ENCODE results near the gene MAD2L2.

The MAD2L2 gene

DNA sequence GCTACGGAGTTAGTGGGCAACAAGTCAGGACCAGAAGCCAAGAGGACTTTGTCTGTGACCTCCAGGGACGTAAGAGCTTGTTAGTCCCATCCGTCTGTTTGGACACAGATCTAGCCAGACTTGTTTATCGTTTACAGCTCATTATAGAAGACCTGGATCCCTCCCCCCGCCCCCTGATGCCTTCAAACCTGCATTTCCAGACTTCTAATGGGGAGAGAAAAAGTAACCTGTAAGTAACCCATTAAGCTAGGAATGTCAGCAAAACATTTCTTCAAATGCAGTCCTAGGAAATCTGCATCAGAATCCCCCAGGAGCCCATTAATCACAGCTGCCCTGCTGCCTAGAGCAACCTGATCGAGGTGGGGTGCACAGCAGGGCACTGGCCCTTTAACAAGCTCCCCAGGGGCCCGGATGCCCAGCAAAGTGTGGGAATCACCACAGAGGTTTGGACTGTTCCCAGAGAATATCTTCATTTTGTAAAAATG, 1.4 kb upstream of the MAD2L2 start:
- no peak for DNase-seq (ENCODE audit: low read depth)

DNA sequence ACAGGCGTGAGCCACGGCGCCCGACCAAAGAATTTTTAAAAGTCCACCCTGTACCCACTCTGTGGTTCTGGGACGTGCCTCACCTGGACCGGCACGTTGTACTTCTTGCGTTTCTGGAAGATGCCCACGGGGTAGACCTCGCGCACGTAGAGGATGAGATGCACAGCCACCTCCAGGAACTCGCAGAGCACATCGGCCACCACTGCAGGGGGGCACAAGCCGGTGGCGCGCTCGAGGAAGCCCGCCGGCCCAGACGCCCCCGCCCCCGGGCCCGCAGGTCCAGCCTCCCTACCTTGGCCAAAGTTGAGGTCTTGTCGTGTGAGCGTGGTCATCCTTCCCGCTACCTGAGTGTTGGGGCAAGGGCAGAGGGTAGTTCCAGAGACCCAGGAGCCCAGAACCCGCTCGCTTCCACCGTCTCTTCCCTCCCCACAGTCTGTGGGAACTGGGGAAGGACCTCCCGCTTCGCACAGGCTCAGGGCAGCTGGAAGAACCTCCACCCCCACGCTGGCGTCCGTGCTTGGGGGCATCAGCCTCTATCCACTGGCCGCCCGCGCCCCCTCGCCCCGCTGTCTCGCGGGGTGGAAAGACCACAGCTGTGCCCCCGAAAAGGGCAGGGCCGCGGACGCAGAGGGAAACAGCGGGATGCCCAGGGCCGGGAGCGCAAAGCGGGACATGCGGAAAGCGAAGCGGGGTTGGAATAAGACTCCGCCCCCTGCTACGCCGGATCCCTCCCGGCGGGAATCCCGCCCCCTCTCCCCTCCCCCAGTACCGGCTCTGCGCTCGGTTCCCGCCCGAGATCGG, 478 bp downstream of the MAD2L2 start:
- DNase-seq (ENCODE audit: low read depth) = no peak

DNA sequence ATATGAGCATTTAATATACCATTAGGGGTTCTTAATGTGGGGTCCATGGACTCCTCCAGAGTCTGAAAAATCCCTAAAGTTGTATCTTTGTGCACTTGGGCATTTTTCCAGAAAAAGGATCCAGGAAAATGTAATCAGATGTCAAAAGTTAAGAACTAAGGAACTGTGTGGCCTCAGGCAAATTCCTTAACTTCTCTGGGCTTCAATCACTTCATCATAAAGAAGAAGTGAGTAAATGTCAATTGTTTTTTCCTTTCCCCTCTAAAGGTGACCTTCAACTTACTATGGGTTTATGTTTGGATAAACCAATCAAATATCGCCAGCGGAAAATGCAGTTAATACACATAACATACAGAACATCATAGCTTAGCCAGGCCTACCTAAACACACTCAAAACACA, 2.5 kb downstream of the MAD2L2 start:
- no peak for DNase-seq (ENCODE audit: low read depth)

DNA sequence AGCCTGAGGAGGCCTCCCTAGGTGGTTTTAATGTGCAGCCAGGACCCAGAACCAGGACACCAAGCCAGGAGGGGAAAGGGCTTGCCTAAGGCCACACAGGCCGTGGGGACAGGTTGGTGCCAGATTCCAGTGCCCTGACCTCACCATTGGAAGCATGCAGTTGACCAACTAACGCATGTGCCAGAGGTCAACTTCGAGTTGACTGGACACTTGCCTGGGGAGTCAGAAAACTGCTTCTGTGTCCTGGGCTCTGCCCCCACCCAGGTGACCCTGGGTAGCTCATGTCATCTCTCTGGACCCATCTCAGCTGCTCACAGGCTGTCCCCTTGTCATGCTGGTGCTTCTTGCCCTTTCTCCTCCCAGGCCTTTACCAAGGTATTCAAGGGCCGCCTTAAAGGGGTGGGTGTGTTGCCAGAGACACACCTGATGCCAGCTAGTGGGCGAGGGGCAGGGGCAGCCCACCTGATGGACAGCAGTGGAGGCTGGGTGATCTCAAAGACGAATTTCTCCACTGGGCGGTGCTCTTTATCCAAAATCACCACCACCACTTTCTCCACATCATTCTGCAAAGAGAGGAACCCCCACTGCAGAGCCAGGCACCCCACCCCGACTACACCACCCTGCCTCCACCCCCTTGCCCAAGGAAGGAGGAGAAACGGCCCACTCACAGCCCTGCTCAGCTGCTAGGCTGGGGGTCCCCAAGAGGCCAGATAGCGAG, 4.4 kb downstream of the MAD2L2 start:
- no peak for DNase-seq (ENCODE audit: low read depth)

DNA sequence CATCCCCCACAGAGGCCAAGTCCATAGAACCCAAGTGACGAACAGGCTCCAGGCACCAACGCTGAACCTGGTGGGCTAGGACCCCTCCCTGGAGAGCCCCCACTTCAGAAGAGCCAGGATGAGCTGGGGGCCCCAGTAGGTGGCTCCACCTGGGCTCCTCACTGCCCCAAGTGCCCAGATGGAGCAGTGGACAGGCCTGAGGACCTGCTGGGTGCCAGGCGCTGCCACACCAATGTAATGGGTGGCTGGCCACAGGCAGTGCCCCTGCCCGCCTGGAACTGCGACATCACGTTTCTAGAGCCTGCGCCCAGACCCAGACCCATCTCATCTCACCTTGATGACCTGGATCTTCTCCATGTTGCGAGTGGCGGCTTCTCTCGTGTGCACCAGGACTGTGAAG, 5.6 kb downstream of the MAD2L2 start:
- DNase-seq (ENCODE audit: low read depth) = no peak

DNA sequence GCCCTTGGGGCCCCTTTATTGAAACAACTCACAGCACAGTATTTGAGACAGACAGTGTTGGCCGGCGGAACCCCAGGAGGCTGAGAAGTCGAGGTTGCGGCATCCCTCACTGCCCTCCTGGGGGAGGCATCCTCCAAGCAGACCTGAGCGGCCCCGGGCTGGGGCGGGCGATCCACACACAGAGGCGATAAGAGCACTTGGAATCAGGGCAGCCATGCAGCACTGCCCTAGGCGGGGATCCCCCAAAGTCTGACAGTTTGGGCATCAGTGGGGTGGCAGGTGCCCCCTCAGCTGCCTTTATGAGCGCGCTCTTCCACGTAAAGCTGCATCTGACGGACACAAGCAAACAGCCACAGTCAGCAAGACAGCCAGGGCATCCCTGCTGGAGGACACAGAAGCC, 6.5 kb downstream of the MAD2L2 start:
- DNase-seq (ENCODE audit: low read depth) = no peak

DNA sequence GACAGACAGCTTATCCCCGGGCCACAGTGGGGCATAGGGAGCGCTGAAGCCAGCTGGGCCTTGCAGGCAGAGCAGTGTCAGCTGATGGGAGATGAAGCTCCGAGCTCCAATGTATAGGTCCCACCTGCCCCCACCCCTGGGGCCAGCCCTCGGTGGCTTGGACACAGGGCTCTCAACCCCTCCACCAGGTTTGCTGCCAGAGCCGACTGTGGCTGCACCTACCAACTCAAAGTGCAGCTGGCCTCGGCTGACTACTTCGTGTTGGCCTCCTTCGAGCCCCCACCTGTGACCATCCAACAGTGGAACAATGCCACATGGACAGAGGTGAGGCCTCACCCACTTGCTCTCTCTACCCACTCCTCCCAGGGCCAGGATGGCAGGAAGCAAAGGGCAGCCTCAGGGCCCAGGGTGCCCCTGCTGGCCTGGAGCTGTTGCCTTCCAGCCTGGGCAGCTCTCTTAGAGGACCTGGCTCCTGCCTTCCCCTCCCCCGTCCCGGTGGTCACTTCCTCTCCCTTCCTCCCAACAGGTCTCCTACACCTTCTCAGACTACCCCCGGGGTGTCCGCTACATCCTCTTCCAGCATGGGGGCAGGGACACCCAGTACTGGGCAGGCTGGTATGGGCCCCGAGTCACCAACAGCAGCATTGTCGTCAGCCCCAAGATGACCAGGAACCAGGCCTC, 7.7 kb downstream of the MAD2L2 start:
- no peak for DNase-seq (ENCODE audit: low read depth)

DNA sequence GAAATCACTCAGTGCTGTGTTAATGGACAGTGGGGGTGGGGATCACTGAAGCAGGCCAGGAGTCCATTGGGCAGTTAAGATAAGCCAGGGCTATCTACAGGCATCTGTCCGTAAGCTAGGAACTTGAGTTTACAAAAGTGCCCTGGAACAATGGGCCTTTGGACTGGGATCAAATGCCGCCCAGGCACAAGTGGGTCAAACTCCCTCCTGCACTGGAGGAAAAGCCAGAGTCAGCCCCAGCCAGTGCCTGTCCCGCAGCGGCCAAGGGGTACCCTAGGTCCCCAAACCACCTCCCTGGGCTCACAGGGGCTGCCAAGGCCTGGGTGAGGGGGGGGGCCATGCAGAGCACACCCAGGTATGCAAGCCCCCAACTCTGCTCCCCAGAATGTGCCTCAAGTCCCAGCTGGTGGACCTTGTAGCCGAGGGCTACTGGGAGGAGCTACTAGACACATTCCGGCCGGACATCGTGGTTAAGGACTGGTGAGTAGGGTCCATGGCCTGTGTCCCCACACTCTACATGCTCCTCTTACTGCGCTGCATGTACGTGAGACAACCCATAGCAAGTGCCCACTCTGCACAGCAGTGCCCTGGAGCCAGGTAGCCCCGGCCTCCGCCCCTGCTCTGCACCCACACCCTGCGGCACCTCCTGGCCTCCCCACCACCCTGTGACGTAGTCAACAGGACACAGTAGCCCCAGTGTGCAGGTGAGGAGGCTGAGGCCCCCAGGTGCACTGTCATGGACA, 9.2 kb downstream of the MAD2L2 start:
- DNase-seq (ENCODE audit: low read depth) = no peak

DNA sequence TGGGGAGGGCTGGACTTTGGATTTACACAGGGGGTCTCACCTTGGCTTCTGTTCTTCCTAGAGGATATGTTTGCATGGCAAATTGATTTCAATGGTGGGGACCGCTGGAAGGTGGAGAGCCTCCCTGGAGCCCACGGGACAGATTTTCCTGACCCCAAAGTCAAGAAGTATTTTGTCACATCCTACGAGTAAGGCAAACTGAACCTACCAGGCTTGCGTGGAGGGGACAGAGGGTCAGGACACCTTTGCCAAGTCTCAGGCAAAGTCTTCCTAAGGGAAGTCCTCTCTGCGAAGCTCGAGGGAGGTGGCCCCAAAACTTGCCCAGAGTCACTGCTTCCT, 9.8 kb downstream of the MAD2L2 start:
- no peak for DNase-seq (ENCODE audit: low read depth)

DNA sequence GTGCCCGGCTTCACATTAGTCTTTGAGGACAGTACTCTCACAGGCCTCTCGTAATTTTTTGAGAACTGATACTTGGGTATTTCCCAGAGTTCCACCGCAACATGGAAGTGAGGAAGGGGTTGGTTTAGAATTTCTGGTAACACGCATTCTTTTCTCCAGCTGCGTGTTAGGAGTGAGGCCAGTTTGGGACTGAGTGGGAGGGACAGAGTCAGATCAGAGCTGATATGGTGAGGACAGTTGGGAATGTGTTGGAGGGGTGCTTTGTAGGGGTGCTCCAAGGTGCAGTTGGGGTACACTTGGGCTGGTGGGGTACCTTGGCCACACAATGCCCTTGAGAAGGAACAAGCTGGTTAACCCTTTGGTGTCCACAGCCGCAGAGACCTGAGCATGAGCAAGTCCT, 10.2 kb downstream of the MAD2L2 start:
- no peak for DNase-seq (ENCODE audit: low read depth)

DNA sequence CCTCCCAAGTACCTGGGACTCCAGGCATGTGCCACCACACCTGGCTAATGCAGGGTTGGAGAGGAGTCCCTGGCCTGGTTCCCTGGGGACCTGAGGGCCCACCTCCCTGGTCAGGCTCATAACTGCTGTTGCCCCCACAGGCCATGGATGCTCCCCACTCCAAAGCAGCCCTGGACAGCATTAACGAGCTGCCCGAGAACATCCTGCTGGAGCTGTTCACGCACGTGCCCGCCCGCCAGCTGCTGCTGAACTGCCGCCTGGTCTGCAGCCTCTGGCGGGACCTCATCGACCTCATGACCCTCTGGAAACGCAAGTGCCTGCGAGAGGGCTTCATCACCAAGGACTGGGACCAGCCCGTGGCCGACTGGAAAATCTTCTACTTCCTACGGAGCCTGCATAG, 12.4 kb downstream of the MAD2L2 start:
- DNase-seq (ENCODE audit: low read depth) = no peak

DNA sequence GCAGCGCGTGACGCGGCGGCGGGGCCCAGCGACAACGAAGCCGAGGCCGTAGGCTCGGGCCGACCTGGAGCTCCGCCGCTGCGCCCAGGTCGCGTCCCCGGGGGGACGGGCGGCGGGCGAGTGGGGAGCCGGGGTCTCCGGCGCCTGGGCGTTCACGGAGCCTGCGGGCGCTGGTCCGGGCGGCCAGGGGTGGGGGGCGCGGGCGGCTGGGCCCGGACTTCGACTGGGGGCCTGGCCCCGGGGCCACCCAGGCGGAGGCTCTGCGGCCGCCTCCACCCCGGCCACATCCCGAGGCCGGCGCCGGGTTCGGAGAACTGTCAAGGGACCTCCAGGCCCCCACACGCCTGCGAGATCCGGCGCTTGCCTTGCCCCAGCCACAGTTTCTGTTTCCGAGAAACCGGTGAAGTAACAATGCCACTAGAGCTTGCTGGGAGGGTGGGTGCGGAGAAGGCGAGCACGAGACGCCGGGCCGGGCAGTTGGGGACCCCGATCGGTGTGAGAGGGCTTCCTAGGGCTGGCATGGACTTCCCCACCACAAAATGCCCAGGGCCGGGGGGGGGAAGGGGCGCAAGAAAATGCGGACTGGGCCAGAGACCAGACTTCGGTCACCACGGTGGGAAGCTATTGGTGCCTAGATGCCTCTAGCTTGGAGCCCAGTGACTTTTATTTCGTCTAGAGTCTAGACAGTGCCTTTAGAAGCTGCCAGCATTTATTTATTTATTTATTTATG, 16.4 kb downstream of the MAD2L2 start:
- peak; percentile 38 for DNase-seq (ENCODE audit: low read depth)

DNA sequence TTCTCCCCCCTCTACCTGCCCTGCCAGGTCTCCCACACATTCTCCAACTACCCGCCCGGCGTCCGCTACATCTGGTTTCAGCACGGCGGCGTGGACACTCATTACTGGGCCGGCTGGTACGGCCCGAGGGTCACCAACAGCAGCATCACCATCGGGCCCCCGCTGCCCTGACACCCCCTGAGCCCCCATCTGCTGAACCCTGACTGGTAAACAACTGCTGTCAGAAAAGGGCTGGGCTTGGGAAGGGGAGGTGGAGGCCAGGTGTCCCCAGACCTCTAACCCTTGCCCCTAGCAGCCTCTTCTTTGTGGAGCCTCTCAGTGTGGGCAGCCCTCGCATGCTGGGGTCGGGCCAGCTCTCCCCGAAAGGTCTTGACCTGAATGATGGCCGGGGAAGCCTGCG, 19.8 kb downstream of the MAD2L2 start:
- DNase-seq (ENCODE audit: low read depth) = no peak

DNA sequence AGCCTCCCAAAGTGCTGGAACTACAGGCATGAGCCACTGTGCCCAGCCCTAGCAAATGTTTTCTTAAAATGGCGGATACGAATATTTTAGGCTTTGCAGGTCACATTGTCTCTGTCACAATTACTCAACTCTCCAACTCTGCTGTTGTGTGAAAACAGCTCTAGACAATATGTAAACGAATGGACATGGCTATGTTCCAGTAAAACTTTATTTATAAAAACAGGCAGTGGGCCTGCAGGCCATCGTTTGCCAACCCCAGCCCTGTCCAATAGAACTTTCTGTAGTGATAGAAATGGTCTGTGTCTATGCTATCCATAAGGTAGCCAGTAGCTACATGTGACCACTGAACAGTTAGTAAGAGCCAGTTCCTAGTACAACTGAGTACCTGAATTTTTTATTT, 21.2 kb downstream of the MAD2L2 start:
- DNase-seq (ENCODE audit: low read depth) = no peak

DNA sequence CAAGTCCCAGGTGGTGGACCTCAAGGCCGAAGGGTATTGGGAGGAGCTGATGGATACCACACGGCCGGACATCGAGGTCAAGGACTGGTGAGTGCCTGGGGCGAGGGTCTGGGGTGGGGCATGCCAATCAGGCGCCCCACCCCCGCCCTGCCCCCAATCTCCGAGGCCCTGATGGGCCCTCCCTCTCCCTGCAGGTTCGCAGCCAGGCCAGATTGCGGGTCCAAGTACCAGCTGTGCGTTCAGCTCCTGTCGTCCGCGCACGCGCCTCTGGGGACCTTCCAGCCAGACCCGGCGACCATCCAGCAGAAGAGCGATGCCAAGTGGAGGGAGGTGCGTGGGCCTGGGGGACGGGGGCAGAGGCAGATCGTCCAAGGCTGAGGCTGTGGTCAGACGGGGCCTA, 22.4 kb downstream of the MAD2L2 start:
- no peak for DNase-seq (ENCODE audit: low read depth)

DNA sequence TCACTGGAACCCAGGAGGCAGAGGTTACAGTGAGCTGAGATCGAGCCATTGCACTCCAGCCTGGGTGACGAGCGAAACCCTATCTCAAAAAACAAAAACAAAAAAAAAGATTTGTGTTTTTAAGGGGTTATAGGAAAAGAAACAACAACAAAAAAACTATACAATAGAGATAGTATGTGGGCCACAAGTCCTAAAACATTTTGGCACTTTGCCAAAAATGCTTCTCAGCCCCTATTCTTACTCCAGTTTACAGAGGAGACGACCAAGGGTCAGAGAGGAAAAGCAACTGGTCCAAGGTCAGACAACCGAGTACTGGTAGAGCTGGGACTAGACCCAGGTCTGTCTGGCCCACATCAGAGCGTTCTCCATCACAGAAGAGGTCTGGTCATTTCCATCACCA, 23.3 kb downstream of the MAD2L2 start:
- no peak for DNase-seq (ENCODE audit: low read depth)

DNA sequence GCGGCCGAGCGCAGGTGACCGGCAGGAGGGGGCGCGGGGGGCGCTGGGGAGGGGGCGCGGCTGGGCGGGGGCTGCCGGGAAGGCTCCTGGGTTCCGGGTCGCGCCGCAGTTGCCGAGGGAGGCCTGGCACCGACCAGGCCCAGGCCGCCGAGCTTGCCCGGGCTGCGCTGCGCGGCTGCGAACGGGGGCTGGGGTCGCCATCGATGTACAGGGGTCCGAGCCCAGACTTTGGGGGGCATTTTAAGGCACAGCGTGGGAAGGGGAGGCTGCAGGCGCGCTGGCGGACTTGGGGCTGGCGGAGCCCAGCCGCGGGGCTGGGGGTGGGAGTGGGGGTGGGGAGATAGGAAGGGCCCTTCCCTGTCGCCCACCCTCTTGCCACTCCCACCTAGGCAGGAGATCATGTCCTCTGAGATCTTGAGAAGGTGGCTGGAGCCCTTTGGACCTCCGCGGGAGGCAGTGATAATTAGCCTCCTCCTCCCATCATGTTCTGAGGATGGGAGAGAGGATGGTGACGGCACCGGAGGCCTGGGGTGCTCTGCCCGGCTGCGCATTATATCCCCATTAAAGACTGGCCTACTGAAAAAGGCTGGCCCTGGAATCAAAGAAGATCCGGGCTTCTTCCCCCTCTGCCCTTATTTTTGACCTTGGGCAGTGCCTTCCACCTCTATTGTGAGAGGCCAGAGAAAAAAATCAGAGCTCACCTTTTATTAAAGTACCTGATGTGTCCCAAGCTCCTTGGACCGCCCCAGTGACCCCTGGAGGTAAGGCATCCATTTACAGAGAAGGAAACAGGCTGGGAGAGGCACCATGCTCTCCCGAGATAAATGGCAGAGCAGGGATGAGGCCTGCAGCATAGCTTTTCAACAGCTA, 25.8 kb downstream of the MAD2L2 start:
- DNase-seq (ENCODE audit: low read depth) = no peak

DNA sequence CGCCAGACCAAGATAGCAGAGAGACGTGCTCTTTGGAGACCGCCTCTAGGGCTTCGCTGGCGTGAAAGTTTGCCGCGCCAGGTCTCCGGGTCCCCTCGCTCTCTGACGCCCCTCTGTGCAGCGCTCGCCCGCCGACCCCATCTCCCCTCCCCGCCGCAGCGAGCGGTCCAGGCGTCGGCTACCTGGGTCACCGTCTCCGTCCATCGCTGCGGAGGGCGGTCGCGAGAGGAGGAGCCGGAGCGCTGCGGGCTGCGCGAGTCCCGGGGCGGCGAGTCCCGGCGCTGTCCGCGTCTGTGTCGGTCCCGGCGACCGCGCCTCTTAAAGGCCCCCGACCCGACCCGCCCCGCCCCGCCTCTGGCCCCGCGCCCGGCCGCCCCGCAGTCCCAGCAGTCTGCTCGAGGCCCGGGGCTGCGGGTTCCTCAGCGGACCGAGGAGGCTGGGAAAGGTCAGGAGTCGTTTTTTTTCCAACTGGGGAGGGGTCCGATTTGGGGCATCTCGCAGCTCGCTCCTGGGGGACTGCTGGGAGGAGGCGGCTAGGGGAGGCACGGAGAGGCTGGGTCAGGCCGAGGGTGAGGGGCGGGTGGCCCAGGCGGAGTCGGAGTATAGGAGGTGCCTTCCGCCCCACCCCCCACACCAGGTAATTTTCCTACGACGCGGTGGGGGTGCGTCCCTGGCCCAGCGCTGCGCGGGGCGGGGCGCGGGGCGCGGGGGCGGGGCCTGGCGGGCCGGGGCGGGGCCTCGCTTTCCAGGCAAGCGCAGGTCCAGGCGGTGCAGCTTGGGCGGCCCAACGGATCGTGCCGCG, 26.6 kb downstream of the MAD2L2 start, which contains the start of the genes FBXO2 and FBXO44:
Gene FBXO2 (minus strand): TSS at position 293 of the 802 bp plus-strand sequence. CDS start 89 bp downstream, at position 204.
Gene FBXO44 (plus strand): TSS at position 741 of the 802 bp plus-strand sequence. CDS start 959 bp downstream, outside the sequence.
- peak; percentile 57 for DNase-seq (ENCODE audit: low read depth)

DNA sequence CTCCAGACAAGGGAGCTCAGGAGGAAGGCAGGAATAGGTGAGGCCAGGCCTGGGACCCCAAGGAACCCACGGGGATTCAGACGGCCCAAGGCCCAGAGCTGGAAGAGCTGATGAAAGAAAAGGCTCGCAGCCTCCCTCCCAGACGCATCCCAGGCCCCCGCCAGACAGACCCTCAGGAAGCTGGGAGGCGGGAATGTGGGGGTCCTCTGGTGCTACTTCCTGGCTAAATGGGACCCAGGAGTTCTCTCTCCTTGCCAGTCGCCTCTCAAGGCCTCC, 27.1 kb downstream of the MAD2L2 start:
- DNase-seq (ENCODE audit: low read depth) = no peak
